KMS-11 (cell line): ENCODE data around the gene NLRC5.

ENCODE experiments used
- H2AFZ ChIP-seq: fragments of 200-600 bp; sonication (generic); 2 replicates; pipeline ENCODE4 v1.6.1; 2016; ENCODE audit warnings: antibody characterized with exemption, mixed run types, low read depth
- H3K27ac ChIP-seq: fragments of 200-600 bp; sonication (generic); 2 replicates; pipeline ENCODE4 v1.6.1; 2016; ENCODE audit warnings: mild to moderate bottlenecking, mixed run types
- H3K27me3 ChIP-seq: fragments of 200-600 bp; sonication (generic); 2 replicates; pipeline ENCODE4 v1.6.1; 2017; ENCODE audit warnings: mild to moderate bottlenecking, low read depth, mixed run types, moderate library complexity; ENCODE audit not compliant: insufficient read depth
- H3K36me3 ChIP-seq: fragments of 200-600 bp; sonication (generic); 2 replicates; pipeline ENCODE4 v1.6.1; 2017; ENCODE audit warnings: mild to moderate bottlenecking, mixed run types; ENCODE audit not compliant: insufficient read depth
- H3K4me1 ChIP-seq: fragments of 200-600 bp; sonication (generic); 2 replicates; pipeline ENCODE4 v1.6.1; 2016; ENCODE audit warnings: mild to moderate bottlenecking, low read depth, mixed run types; ENCODE audit not compliant: poor library complexity, severe bottlenecking
- H3K4me2 ChIP-seq: fragments of 200-600 bp; sonication (generic); 2 replicates; pipeline ENCODE4 v1.7.0; 2016; ENCODE audit warnings: mild to moderate bottlenecking, mixed run types
- H3K4me3 ChIP-seq: fragments of 200-600 bp; sonication (generic); IDR thresholded peaks from 2 replicates; pipeline ENCODE4 v1.6.1; 2017; ENCODE audit warnings: low read depth, low read length, mixed read lengths; ENCODE audit not compliant: insufficient read depth
- H3K79me2 ChIP-seq: fragments of 200-600 bp; sonication (generic); 2 replicates; pipeline ENCODE4 v1.6.1; 2016; ENCODE audit warnings: low read depth, mixed run types; ENCODE audit not compliant: insufficient read depth
- H3K9ac ChIP-seq: fragments of 200-600 bp; sonication (generic); 2 replicates; pipeline ENCODE4 v1.6.1; 2016; ENCODE audit warnings: mild to moderate bottlenecking, mixed run types
- H4K20me1 ChIP-seq: fragments of 200-600 bp; sonication (generic); 2 replicates; pipeline ENCODE4 v1.6.1; 2016; ENCODE audit warnings: mild to moderate bottlenecking, mixed run types; ENCODE audit not compliant: insufficient read depth
- TF ChIP-seq, protein P1 (sequence below): fragments of 200-600 bp; sonication (generic); conservative IDR thresholded peaks from 2 replicates; pipeline ENCODE4 v1.6.1; 2017; ENCODE audit warnings: low read depth, mild to moderate bottlenecking, antibody characterized with exemption, low read length, moderate library complexity, mixed read lengths

Gene NLRC5

DNA sequence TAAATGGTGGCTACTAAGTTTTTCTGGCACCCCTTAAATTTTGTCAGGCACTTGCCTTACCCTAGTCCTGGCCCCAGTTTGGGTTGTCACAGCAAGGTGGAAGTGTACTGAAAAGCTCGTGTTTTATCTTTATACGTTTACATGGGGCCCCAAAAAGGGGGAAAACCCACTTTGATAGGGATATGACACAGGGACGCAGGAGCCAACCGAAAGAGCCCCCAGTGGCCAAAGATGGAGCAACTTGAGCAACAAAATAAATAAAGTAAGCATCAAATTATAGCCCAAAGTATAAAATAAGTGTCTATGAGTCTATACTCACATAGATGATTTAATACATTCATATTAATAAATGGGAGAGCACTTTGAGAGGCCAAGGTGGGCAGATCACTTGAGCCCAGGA, 32.6 kb upstream of the NLRC5 start:
- Histone ChIP-seq H4K20me1 (no peaks in the 10 kb centered on the region), H2AFZ (no peak overlapping the region), H3K27me3 (no peaks in the 10 kb centered on the region), H3K4me3 (no peak overlapping the region), H3K79me2 (no peaks in the 10 kb centered on the region), H3K4me1 (peaks cover 4% of the 10 kb centered on the region), H3K4me2 (no peak overlapping the region), H3K27ac (no peak overlapping the region), H3K36me3 (no peaks in the 10 kb centered on the region), H3K9ac (no peak overlapping the region)
- TF ChIP-seq, protein P1, sequence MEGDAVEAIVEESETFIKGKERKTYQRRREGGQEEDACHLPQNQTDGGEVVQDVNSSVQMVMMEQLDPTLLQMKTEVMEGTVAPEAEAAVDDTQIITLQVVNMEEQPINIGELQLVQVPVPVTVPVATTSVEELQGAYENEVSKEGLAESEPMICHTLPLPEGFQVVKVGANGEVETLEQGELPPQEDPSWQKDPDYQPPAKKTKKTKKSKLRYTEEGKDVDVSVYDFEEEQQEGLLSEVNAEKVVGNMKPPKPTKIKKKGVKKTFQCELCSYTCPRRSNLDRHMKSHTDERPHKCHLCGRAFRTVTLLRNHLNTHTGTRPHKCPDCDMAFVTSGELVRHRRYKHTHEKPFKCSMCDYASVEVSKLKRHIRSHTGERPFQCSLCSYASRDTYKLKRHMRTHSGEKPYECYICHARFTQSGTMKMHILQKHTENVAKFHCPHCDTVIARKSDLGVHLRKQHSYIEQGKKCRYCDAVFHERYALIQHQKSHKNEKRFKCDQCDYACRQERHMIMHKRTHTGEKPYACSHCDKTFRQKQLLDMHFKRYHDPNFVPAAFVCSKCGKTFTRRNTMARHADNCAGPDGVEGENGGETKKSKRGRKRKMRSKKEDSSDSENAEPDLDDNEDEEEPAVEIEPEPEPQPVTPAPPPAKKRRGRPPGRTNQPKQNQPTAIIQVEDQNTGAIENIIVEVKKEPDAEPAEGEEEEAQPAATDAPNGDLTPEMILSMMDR, result no peak

GRCh38 chr16:56960681-56961281, 28.6 kb upstream of the NLRC5 start:
- Histone ChIP-seq H3K36me3 (no peaks in the 10 kb centered on the region), H4K20me1 (no peaks in the 10 kb centered on the region), H3K4me2 (no peak overlapping the region), H3K27ac (no peak overlapping the region), H3K4me3 (no peak overlapping the region), H2AFZ (no peak overlapping the region), H3K27me3 (no peaks in the 10 kb centered on the region), H3K4me1 (peaks cover 15% of the 10 kb centered on the region), H3K79me2 (no peaks in the 10 kb centered on the region), H3K9ac (no peak overlapping the region)
- TF ChIP-seq, protein P1, result no peak

DNA sequence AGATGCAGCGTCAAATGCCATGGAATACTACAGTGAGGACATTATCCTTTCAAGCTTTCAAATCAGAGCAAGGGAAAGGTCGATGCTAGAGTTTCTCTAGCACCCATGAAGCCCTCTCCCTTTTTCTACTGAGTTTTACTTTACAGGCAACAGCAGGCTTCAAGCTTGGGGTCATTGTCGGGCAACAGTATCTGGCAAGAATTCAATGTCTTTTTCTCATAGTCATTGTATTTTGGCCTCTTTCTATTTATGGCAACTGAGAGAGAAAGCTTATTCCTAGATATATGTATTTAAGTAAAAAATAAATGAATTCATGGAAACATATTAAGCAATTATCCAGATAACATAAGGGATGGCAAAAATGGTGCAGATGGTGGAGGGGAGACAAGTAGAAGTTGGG, 28.0 kb upstream of the NLRC5 start:
- no peaks in the 10 kb centered on the region for H3K79me2 ChIP-seq
- H3K36me3 ChIP-seq, result no peaks in the 10 kb centered on the region
- no peaks in the 10 kb centered on the region for H4K20me1 ChIP-seq
- TF ChIP-seq, protein P1, result no peak
- H3K27ac ChIP-seq, result no peak overlapping the region
- H3K4me1 ChIP-seq, result peaks cover 15% of the 10 kb centered on the region
- no peak overlapping the region for H2AFZ ChIP-seq
- H3K4me3 ChIP-seq, result no peak overlapping the region
- no peak overlapping the region for H3K9ac ChIP-seq
- no peaks in the 10 kb centered on the region for H3K27me3 ChIP-seq
- H3K4me2 ChIP-seq, result no peak overlapping the region

- no peaks in the 10 kb centered on the region for H4K20me1 ChIP-seq
- no peak within 1 kb of the TSS for H3K9ac ChIP-seq
- H2AFZ ChIP-seq, result no peak within 1 kb of the TSS
- no peak within 1 kb of the TSS for H3K4me3 ChIP-seq
- no peak within 1 kb of the TSS for H3K4me2 ChIP-seq
- TF ChIP-seq, protein P1, result no peak
- peaks cover 11% of the 10 kb centered on the region for H3K4me1 ChIP-seq
- no peak within 1 kb of the TSS for H3K27ac ChIP-seq
- no peaks in the 10 kb centered on the region for H3K79me2 ChIP-seq
- no peaks in the 10 kb centered on the region for H3K27me3 ChIP-seq
- H3K36me3 ChIP-seq, result no peaks in the 10 kb centered on the region
Measured at GRCh38 chr16:56961851-56962281, 27.5 kb upstream of the NLRC5 start, which contains the start of gene CETP. Gene CETP, plus strand, starts transcription at chr16:56961950. Its CDS starts 30 bp downstream, at chr16:56961980.
